KMS-11 (cell line): ENCODE data around the gene CDH13.

Experiments used
- H2AFZ ChIP-seq: fragments of 200-600 bp; sonication (generic); 2 replicates; pipeline ENCODE4 v1.6.1; 2016; ENCODE audit warnings: antibody characterized with exemption, mixed run types, low read depth
- H3K27ac ChIP-seq: fragments of 200-600 bp; sonication (generic); 2 replicates; pipeline ENCODE4 v1.6.1; 2016; ENCODE audit warnings: mild to moderate bottlenecking, mixed run types
- H3K27me3 ChIP-seq: fragments of 200-600 bp; sonication (generic); 2 replicates; pipeline ENCODE4 v1.6.1; 2017; ENCODE audit warnings: mild to moderate bottlenecking, low read depth, mixed run types, moderate library complexity; ENCODE audit not compliant: insufficient read depth
- H3K36me3 ChIP-seq: fragments of 200-600 bp; sonication (generic); 2 replicates; pipeline ENCODE4 v1.6.1; 2017; ENCODE audit warnings: mild to moderate bottlenecking, mixed run types; ENCODE audit not compliant: insufficient read depth
- H3K4me1 ChIP-seq: fragments of 200-600 bp; sonication (generic); 2 replicates; pipeline ENCODE4 v1.6.1; 2016; ENCODE audit warnings: mild to moderate bottlenecking, low read depth, mixed run types; ENCODE audit not compliant: poor library complexity, severe bottlenecking
- H3K4me2 ChIP-seq: fragments of 200-600 bp; sonication (generic); 2 replicates; pipeline ENCODE4 v1.7.0; 2016; ENCODE audit warnings: mild to moderate bottlenecking, mixed run types
- H3K4me3 ChIP-seq: fragments of 200-600 bp; sonication (generic); IDR thresholded peaks from 2 replicates; pipeline ENCODE4 v1.6.1; 2017; ENCODE audit warnings: low read depth, low read length, mixed read lengths; ENCODE audit not compliant: insufficient read depth
- H3K79me2 ChIP-seq: fragments of 200-600 bp; sonication (generic); 2 replicates; pipeline ENCODE4 v1.6.1; 2016; ENCODE audit warnings: low read depth, mixed run types; ENCODE audit not compliant: insufficient read depth
- H3K9ac ChIP-seq: fragments of 200-600 bp; sonication (generic); 2 replicates; pipeline ENCODE4 v1.6.1; 2016; ENCODE audit warnings: mild to moderate bottlenecking, mixed run types
- H4K20me1 ChIP-seq: fragments of 200-600 bp; sonication (generic); 2 replicates; pipeline ENCODE4 v1.6.1; 2016; ENCODE audit warnings: mild to moderate bottlenecking, mixed run types; ENCODE audit not compliant: insufficient read depth
- TF ChIP-seq, protein P1 (sequence below): fragments of 200-600 bp; sonication (generic); conservative IDR thresholded peaks from 2 replicates; pipeline ENCODE4 v1.6.1; 2017; ENCODE audit warnings: low read depth, mild to moderate bottlenecking, antibody characterized with exemption, low read length, moderate library complexity, mixed read lengths

The CDH13 gene

DNA sequence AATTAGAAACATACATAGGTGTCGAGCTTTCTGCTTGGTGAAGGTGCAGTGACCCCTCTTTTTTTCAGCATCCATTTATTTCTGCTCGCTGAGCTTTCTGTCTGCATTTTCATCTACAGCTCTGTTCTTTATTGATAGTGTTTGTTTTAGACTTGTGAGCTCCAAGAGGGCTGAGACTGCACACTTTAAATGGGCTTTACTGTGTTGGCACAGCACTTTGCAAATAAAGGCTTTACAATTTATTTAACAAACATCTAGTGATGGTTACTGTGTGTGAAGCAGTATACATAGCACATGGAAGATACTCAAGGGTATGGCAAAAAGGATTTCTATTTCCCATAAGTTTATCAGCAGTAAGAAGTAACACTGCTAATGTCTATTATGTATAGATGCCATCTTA lies 617.3 kb downstream of the CDH13 start:
- Histone ChIP-seq H3K36me3 (no peaks in the 10 kb centered on the region), H3K4me1 (no peaks in the 10 kb centered on the region), H4K20me1 (no peaks in the 10 kb centered on the region), H3K9ac (no peak overlapping the region), H3K27ac (no peak overlapping the region), H3K79me2 (no peaks in the 10 kb centered on the region), H3K4me2 (no peak overlapping the region), H3K27me3 (no peaks in the 10 kb centered on the region), H2AFZ (no peak overlapping the region), H3K4me3 (no peak overlapping the region)
- TF ChIP-seq, protein P1, sequence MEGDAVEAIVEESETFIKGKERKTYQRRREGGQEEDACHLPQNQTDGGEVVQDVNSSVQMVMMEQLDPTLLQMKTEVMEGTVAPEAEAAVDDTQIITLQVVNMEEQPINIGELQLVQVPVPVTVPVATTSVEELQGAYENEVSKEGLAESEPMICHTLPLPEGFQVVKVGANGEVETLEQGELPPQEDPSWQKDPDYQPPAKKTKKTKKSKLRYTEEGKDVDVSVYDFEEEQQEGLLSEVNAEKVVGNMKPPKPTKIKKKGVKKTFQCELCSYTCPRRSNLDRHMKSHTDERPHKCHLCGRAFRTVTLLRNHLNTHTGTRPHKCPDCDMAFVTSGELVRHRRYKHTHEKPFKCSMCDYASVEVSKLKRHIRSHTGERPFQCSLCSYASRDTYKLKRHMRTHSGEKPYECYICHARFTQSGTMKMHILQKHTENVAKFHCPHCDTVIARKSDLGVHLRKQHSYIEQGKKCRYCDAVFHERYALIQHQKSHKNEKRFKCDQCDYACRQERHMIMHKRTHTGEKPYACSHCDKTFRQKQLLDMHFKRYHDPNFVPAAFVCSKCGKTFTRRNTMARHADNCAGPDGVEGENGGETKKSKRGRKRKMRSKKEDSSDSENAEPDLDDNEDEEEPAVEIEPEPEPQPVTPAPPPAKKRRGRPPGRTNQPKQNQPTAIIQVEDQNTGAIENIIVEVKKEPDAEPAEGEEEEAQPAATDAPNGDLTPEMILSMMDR = no peak

DNA sequence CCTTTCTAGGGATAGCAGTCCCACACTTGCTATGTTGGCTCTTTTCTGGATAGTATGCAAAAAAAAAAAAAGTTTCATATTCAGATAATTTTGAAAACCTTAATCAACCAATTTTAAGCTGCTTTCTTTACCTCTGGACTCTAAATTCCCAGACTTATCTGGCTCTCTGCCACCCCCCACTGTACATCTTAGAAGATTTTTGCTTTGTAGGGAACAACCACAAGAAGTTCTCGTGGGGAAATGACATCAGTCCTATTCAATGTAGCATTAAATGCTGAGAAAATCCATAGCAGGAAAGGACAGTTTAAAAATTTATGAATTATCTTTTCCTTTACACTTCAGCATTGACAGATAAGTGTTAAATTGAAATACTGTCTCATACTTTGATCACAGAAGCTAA lies 618.3 kb downstream of the CDH13 start:
- TF ChIP-seq, protein P1 = no peak
- H3K4me2 ChIP-seq = no peak overlapping the region

DNA sequence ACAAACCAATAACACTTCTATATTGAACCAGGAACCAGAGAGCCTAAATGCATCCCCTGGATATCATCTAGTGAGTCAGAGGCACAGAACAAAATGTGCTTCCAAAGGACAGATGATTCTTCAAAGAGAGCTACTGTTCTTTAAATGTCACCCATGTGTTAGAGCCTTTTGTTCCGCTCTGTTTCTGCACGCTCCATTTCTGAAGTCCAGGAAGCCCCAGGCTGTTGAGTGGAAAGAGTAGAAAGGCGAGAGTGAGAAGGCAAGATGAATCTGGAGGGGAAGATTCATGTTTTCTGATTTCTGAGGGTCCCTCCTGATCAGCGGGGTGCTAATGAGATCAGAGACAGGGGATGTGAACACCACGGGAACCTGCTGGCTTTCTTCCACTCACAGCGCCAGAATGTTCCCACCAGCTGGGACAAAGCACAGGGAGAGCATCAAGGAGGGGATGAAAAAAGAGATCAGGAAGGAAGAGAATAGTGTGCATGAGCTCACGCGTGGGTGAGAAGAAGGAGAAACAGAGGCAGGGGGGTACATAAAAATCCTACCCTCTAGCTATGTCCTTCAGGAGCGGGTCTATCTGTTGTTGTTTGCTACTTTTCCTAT lies 621.1 kb downstream of the CDH13 start:
- H3K27me3 ChIP-seq = no peaks in the 10 kb centered on the region

More for the DNA sequence above, 618.3 kb downstream of the CDH13 start:
- Histone ChIP-seq H3K79me2 (no peaks in the 10 kb centered on the region), H3K36me3 (no peaks in the 10 kb centered on the region), H4K20me1 (no peaks in the 10 kb centered on the region), H3K4me1 (no peaks in the 10 kb centered on the region), H2AFZ (no peak overlapping the region), H3K4me3 (no peak overlapping the region), H3K27me3 (no peaks in the 10 kb centered on the region), H3K9ac (no peak overlapping the region), H3K27ac (no peak overlapping the region)

DNA sequence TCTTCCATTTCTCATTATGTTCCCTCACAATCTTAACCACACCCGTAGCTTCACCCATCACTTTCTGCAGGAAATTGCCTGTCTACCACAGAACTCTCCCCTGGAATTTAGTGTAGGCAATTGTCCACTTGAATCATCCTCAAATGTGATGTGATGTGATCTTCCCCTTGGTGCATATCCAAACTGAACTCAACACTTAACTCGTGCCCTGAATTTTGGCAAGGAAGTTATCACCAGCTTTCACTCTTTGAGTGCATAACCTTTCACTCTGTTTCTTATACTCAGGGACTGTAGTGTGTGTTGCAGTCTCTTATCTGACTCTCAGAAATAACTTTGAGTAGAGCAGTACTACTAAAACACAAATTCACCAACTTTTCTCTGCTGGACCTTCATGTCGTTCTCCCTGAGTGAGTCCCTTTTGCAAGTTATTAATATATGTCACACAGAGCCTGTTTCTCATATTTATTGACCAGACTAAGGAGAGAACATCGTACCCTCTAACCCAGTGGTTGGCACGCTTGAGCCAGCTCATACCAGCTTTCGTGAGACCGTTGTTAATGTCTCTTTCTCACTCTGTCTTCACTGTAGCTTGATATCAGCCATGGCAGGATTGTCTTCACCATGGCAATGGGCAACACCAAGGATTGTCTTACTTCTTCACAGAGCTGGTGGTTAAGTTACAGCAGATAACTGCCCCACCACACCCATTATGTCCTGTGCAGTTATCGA lies 622.1 kb downstream of the CDH13 start:
- Histone ChIP-seq H2AFZ (no peak overlapping the region), H3K4me3 (no peak overlapping the region), H3K79me2 (no peaks in the 10 kb centered on the region), H3K4me1 (no peaks in the 10 kb centered on the region), H3K27ac (no peak overlapping the region), H3K9ac (no peak overlapping the region), H4K20me1 (no peaks in the 10 kb centered on the region), H3K36me3 (no peaks in the 10 kb centered on the region), H3K27me3 (no peaks in the 10 kb centered on the region), H3K4me2 (no peak overlapping the region)
- TF ChIP-seq, protein P1 = no peak

More for the DNA sequence above, 621.1 kb downstream of the CDH13 start:
- H3K79me2 ChIP-seq = no peaks in the 10 kb centered on the region
- TF ChIP-seq, protein P1 = no peak
- H3K4me2 ChIP-seq = no peak overlapping the region
- no peaks in the 10 kb centered on the region for H3K36me3 ChIP-seq
- no peak overlapping the region for H3K27ac ChIP-seq
- no peaks in the 10 kb centered on the region for H4K20me1 ChIP-seq
- H3K4me1 ChIP-seq = no peaks in the 10 kb centered on the region
- H3K9ac ChIP-seq = no peak overlapping the region
- no peak overlapping the region for H2AFZ ChIP-seq
- H3K4me3 ChIP-seq = no peak overlapping the region
